HG02884 (cell line): ENCODE results near the gene TNNT3.
"Not testable (repeated sequence)": the region's sequence is repeated elsewhere in the genome, so short reads cannot be mapped to it uniquely, and the experiment has no call there.

ENCODE experiments used
- ATAC-seq: cut with Tn5 transposase; IDR thresholded peaks from one replicate; pipeline ENCODE4 v1.9.1; 2021; ENCODE audit warnings: mild to moderate bottlenecking, moderate library complexity; ENCODE audit not compliant: unreplicated experiment

TNNT3 gene

DNA sequence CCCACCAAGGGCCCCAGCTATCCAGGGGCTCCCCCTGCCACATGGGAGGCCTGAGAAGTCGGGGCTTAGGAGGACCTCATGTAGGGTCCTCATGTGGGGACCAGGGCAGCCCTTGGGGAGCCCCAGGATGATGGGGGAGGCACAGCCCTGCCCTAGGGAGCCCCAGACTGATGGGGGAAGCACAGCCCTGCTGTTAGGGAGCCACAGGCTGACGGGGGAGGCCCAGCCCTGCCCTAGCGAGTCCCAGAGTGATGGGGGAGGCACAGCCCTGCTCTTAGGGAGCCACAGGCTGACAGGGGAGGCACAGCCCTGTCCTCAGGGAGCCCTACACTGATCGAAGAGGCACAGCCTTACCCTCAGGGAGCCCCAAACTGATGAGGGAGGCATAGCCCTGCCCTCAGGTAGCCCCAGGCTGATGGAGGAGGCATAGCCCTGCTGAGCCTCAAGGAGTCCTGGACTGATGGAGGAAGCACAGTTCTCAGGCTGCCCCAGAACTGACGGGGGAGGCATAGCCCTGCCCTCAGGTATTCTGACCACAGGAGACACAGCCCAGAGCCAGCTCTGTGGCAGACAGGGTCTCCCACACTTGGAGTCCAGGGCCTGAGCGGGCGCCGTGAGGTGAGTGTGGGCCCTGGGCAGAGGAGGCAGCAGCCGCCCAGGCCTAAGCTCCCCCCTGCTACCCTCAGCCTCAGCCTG is 38.6 kb upstream of the TNNT3 start:
- ATAC-seq: no peak

DNA sequence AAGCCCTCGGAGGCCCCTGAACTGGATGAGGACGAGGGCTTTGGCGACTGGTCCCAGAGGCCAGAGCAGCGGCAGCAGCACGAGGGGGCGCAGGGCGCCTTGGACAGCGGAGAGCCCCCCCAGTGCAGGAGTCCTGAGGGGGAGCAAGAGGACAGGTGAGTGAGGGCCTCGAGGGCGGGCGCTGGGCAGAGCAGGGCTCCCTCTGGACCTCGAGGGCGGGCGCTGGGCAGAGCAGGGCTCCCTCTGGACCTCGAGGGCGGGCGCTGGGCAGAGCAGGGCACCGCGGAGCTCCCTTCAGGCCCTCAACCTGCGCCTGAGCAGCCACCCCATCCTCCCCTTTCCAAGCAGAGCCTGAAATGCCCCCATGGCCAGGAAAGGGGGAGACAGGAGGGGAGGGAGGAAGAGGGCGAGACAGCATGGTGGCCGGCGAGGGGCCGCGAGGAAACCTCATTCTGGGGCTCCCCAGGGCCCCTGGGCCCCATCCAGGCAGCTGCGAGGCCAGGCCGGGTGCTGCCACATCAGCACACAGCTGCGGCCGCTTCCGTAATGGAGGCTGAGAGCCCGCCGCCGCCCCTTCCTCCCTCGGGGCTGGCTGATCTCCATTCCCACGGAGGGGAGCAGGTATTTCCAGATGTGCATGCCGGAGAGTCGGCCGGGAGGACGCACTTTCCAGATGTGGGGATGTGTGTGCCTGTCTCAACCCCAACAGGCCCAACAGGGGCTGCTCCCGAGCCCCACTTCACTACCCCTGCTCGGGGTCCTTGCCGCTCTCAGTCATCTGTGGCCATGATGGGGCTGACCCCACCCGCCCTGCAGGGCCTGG is 37.9 kb upstream of the TNNT3 start:
- no peak for ATAC-seq

DNA sequence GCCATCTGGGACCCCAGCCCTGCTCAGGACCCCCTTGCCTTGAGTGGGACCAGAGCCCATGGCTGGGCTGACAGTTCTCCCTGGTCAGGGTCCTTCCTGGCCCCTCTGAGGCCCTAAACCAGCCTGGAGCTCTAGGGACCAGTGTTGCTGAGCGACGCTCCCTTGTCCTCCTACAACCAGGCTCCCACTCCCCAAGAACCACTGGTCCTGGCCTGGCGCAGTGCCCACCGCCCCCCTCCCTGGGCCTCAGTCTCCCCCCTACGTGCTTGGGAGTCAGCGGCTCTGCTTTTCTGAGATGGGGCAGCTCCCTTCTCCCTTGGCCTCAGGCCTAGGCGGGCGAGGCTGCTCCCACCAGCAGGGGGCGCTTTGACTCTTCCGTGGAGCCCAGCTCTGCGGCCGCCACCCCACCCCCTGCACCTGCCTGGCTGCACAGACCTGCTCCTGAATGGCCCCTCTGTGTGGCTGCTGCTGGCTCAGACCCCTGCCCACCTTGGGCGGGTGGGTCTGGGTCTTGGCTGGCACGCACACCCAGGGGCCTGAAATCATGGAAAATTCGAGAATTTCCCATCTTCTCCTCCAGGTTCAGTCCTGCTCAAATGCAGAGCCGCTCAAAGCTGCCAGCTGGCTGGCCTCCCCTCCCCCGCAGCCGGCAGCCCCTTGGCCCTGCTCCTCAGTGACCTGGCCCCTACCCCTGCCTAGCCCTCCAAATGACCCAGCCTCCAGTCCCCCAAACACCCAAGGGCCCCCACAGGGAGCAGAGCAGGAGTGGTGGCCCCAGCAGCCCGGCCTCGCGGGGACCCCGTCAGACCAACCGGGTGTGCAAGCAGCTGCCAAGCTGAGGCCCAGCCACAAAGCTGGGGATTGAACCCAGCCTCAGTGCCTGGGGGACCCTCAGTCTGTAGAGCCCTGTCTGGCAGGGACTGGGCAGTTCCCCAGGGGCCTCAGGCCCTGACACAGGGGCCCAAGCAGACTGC is 37.0 kb upstream of the TNNT3 start:
- ATAC-seq: no peak

DNA sequence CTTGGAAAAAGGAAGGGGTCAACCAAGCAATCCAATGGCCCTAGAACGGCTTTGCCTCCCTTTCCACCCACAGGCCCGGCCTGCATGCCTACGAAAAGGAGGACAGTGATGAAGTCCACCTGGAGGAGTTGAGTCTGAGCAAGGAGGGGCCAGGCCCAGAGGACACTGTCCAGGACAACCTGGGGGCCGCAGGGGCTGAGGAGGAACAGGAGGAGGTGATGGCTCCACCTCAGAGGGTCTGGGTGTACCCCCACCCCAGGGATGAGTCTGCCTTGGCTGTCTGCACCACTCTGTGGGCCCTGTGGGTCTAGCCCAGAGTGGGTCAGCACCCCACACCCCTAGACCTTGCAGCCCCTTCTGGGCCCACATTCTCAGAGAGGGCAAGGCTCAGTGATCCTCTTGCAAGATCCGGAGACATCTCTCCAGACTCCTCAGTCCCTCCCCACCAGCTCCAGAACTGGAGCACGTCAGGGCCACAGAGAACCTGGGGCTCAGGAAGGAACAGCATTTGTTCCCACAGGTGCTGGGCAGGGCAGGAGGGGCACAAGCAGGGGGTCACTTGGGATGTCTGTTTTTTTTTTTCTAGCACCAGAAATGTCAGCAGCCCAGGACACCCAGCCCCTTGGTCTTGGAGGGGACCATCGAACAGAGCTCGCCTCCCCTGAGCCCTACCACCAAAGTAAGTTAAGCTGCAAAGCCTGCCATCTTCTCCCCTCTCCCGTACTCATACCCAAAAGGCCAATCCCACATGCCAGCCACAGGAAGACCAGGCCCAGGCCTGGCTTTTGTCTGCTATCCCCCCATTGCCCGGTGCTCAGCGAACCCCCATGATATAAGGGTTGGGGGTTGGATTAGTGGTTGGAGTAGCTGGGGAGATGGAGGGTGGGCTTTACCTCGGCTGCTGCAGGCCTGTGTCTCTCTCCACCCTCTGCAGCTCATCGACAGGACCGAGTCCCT is 35.9 kb upstream of the TNNT3 start:
- no peak for ATAC-seq

DNA sequence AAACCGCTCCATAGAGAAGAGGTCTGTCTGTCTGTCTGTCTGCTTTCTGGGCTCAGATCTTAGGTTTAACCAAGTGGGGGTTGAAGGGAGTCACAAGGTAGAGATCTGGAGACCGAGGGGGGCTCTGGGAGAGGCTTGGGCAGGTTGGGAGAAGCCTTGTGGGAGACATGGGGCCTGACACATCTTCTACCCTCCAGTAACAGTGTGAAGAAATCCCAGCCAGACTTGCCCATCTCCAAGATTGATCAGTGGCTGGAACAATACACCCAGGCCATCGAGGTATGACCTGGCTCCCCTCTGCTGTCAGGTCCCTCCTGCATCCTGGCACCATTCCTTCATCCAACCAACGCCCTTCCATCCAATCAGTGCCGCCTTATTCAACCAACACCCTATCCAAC is 35.2 kb upstream of the TNNT3 start:
- no peak for ATAC-seq

DNA sequence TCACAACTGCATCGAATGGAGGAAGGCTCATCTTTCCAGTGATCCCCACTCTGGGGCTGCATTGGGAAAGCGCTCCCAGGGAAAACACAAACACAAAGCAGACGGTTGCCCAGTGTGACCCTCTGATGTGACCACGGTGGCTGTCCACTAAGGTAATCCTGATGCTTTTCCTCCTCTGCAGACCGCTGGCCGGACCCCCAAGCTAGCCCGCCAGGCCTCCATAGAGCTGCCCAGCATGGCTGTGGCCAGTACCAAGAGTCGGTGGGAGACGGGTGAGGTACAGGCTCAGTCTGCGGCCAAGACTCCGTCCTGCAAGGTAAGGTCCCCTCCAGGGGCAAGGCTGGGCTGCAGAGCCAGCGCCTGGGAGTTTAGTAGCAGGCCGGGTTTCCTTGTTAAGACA is 33.0 kb upstream of the TNNT3 start:
- ATAC-seq: not testable (repeated sequence)

DNA sequence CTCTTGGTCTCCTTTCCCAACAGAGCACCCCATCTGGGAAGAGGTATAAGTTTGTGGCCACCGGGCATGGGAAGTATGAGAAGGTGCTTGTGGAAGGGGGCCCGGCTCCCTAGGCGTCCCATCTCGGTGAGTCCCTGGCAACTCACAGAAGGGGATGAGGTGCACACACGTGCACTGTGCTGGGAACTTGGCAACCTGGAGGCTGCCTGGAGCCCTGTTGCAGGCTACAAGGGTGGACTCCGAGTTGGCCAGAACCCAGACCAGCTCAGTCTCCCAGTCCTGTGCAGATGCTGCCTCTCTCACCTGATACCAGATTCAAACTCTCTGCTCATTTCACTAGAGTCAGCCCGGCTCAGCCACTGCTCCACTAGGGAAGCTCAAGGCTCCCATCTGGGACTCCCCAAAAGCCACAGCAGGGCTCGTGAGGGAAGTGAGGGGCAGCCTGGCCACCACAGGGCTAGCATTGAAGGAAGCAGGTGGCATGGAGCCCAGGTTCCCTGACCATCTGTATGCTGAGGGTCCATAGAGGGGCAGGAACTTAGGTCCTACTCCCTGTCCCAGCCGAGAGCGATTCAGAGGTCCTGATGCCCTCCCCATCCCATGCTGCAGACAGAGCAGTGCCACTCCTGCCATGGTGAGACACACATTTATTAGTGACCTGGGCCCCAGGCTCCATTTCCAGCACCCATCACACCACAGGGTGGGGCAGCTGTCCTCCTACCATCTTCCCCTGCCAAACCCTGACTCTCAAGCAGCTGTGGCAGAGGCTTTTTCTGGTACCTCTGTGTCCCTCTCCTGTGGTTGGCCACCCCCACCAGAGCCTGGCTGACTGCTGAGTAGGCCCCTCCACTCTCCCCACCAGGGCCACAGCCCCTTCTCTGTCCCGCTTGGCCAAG is 31.8 kb upstream of the TNNT3 start:
- no peak for ATAC-seq

DNA sequence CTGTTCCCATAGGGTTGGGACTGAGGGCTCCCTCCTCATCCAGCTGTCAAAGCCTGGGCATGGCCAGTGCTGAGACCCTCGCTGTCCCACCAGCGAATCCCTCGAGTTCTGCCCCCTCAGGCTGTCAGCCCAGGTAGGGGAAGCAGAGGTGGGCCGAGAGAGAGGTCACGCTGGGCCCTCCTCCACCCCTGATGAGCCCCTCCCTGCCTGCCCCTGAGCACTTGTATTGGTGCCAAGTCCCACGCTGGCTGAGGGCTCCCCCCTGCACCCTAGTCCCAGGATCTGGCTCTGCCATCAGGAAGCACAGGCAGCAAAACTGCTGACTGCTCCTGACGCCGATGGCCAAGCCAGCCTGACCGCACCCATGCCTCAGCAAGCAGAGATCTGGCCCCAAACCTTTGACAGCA is 31.2 kb upstream of the TNNT3 start:
- no peak for ATAC-seq

DNA sequence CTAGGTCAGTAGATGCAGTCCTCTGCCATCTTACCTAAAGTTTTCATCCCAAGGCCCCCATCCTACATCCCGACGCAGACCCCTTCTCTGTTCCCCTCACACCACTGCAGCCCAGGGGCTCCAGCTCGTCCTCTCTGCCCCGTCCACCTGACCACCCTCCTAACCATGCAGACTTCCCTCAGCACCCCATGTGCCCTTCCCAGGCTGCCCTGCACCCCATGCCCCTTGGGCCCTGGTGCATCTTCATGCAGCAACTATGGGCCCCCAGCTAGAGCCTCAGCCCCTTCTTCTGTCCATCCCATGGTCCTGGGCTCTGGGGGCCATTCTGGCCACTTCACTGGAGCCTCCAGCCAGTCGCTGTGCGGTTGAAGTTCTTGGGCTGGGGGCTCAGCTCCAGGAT is 30.7 kb upstream of the TNNT3 start:
- ATAC-seq: no peak

DNA sequence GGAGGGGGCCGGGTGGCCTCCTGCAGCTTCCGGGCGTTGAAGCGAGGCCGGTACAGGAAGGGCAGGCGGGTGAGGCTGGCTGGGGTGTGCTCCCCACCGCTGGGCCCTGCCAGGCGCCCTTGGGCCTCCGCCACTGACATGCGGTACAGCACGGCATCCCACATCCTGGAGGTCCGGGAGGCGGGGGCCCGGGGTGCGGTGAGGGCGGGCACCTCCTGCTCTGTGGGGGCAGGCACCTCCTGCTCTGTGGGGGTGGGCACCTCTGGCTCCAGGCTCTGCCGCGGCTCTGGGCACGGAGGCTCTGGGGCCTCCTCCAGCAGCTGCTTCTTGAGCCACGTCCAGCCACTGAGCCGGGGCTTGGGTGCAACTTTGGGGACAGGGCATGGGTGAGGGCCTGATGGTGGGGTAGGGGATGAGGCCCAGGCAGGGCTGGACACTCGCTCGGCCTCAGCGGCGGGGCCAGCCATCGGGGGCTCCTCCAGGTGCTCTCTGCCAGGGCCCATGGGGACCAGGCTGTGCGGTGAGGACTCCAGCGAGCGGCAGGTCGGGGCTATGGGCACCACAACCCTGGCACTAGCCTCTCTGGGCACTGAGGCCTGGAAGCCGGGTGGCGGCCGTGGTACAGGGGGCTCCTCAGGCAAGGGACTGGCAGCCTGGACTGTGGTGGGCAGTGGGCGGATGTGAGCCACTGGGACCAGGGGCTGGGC is 30.1 kb upstream of the TNNT3 start:
- no peak for ATAC-seq

DNA sequence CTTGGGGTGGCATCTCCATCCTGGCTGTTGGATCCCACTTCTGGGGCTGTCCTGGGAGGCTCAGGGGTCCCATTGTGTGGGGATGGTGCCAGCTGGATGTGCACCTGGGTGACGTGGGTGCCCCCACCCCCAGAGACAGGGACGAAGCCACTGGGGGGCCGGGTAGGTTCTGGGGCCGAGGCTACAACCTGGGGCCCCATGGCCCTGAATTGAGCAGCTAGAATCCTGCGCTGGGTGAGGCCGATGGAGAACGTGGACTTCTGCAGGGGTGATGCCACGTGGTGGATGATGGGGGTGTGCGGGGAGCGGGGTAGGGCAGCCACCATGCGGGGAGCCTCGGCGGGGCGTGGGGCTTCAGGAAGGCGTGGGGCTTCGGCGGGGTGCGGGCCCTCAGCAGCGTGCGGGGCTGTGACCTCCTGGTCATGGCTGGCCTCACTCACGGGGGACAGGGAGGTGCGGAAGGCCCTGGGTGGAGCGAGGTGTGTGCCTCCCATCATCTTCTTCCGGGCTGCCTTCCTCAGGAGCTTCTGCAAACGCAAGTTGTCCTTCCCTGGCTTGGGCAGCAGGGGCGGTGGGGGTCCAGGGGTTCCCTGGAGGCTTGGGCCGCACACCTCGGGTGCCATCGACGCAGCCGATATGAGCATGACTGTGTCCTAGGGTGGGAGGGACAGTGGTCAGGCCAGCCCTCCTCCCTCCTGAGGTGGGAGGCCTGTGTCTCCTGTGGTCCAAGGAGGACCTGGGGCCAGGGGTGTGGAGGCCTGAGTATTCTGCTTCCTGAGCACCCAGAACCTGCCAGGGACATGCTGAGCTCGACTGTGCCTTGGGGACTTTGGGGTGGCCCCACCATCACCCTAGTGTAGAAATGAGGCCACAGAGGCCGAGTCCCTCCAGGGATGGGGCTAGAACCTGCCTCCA is 29.3 kb upstream of the TNNT3 start:
- ATAC-seq: no peak

DNA sequence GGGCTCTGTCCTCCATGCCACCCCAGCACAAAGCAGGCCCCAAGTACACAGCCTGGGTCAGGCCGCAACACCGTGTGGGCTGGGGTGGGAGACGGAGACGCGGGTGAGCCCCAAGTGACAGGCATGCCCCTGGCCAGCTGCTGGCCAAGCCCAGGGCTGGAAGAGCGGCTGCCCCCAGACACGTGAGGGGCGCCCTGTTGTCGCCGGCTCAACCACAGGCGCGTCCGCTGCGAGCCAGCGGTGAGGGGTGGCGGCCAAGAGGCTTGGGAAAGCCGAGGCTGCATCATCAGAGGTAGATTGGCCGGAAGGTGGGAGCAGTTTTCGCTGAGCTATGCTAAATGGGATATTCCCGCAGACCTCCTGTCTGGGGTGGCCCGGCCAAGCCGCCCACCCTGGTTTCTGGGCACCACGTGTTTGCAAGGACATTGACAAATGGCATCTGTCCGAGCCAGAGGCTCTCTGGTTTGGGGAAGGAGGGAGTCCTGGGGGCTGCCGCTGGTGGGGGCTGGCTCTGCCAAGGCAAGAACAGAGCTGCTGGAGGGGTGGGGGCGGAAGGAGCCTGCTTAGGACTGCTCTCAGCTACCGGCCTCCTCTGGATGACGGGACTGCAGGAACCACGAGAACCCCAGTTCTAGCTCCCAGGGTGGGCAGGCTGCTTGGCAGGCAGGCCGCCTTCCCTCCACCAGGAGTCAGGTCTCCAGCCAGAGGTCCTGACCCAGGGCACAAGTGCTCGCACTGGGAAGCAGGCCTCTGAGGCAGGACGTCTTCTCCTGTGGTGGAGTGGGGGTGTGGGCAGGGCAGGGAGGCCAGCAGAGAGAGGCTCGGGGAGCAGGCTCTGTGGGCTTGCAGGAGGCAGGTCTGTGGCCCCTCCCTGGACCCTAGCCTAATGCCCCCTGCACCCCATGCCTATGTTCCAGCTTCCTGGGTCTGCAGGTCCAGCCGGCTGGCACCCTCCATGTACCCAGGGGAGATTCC is 28.4 kb upstream of the TNNT3 start:
- no peak for ATAC-seq

DNA sequence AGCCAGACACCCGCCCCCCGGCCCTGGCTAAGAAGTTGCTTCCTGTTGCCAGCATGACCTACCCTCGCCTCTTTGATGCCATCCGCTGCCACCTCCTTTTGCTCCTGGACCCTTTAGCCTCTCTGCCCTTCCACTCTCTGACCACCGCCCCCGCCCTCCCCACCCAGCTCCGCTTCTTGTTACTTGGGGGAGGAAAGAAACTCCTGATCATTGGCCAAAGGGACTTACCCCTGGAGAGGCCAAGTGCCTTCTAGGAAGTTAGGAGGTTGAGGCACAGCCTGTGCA is 27.7 kb upstream of the TNNT3 start, which contains the start of gene PRR33:
PRR33 (minus strand) TSS at position 65 of the 285 bp plus-strand sequence. CDS start 1,311 bp downstream, outside the sequence.
- no peak for ATAC-seq

DNA sequence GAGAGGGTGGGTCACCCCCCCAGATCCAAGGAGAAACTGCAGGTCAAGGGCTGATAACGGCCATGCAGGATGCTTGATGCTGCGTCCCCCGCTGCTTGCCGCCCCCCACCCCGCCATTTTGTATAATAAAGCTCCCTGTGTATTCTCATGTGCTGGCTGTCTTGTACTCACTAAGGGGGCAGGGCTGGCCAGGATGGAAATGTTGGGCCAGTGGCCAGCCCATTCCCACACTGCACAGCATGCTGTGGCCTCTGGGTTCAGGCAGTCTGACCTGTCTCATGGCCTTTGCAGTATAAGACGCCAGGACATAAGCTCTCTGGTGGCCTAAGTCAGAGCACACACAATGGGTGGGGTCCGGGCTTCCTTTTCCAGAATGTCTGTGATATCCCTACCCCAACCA is 27.4 kb upstream of the TNNT3 start:
- no peak for ATAC-seq

DNA sequence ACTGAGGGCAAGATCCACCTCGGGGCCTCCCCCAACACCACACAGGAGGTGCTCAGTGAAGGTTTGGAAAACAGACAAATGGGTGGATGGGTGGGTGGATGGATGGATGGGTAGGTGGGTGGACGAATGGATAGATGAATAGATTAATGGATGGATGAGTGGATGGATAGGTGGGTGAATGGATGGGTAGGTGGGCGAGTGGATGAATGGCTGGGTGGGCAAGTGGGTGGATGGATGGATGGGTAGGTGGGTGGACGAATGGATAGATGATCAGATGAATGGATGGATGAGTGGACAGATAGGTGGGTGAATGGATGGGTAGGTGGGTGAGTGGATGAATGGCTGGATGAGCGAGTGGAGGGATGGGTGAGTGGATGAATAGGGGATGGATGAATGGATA is 26.9 kb upstream of the TNNT3 start:
- ATAC-seq: no peak

DNA sequence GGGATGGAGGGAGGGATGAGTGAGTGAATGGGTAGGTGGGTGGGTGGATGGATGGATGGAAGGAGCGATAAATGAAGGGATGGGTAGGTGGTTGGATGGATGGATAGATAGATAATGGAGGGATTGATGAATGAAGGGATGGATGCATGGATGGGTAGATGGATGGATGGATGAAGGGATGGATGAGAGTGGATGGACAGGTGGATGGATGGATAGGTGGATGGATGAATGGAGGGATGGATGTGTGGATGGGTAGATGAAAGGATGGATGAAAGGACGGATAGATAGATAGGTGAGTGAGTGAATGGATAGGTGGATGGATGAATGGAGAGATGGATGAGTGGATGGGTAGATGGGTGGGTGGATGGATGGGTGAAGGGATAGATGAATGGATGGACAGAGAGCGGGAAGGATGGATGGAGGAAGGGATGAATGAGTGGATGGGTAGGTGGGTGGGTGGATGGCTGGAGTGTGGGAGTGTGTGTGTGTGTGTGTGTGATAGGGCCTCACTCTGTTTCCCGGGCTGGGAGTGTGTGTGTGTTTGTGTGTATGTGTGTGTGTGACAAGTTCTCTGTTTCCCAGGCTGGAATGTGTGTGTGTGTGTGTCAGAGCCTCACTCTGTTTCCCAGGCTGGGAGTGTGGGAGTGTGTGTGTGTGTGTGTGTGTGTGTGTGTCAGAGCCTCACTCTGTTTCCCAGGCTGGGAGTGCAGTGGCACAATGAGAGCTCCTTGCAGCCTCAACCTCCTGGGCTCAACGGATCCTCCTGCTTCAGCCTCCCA is 25.7 kb upstream of the TNNT3 start:
- no peak for ATAC-seq
